Measurements from ENCODE around the gene KIF3A.

Gene KIF3A

DNA sequence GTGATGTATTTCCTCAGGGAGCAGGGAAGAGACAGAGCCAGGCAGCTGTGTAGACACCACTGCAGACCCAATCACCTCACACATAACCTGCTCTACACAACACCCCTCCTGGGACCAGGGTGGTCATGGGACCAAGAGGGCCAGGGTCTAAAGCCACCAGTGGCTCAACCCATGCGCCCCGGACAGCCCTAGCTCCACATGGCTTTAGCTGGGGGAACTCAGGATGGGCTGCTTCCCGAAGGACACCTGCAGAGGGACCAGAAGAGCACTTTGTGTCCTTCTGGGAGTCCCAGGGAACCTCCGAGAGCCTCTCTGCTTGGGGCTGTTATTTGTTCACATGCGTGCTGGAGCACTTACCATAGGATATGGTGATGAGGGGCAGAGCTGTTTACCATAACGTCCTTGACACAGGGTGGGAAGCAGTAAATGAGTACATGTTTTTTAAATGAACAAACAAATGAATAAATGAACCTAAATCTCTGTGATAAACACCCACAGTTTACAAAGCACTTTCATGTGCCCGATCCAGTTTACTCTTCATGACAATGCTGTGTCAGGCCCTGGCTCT is 27.4 kb upstream of the KIF3A start:
- no peak overlapping the region for H3K4me2 ChIP-seq (ENCODE audit: low read length)
- no peak overlapping the region for H3K4me3 ChIP-seq (ENCODE audit: low read depth, low read length)
- H2AFZ ChIP-seq = no peak overlapping the region
- no peaks in the 10 kb centered on the region for H3K27me3 ChIP-seq (ENCODE audit: control insufficient read depth, insufficient read depth, low read length)
- H3K79me2 ChIP-seq = peaks cover 29% of the 10 kb centered on the region
- no peak overlapping the region for H3K27ac ChIP-seq
- H3K4me1 ChIP-seq = peaks cover 3% of the 10 kb centered on the region
- no peaks in the 10 kb centered on the region for H3K36me3 ChIP-seq (ENCODE audit: control insufficient read depth, insufficient read depth, low read length)
- no peak for TF ChIP-seq CTCF (IDR thresholded peaks at IDR 0.05)
- H3K9ac ChIP-seq = no peak overlapping the region
- no peaks in the 10 kb centered on the region for H3K9me3 ChIP-seq (ENCODE audit: control insufficient read depth, low read length)

DNA sequence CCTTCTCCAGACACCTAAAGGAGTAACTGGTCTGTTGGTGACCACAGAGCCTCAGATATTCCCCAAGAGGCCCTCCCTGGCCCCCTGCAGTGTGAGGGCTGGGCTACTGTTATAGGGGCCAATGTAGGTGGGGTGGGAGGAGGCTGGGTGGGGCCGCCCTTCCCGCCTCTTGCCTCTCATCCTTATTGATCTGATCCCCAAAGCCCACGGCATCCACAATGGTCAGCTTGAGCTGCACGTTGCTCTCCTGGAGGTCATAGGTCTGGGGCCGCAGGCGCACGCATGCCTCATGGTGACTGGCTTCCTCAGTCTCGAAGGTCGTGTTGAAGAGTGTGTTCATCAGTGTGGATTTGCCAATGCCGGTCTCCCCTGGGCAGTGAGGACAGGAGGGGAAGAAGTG is 26.7 kb upstream of the KIF3A start:
- no peak overlapping the region for H2AFZ ChIP-seq
- H3K27me3 ChIP-seq (ENCODE audit: control insufficient read depth, insufficient read depth, low read length) = no peaks in the 10 kb centered on the region
- H3K4me2 ChIP-seq (ENCODE audit: low read length) = no peak overlapping the region
- H3K79me2 ChIP-seq = peaks cover 23% of the 10 kb centered on the region
- H3K4me3 ChIP-seq (ENCODE audit: low read depth, low read length) = no peak overlapping the region
- H3K36me3 ChIP-seq (ENCODE audit: control insufficient read depth, insufficient read depth, low read length) = no peaks in the 10 kb centered on the region
- no peak for TF ChIP-seq CTCF (IDR thresholded peaks at IDR 0.05)
- H3K9ac ChIP-seq = no peak overlapping the region
- peaks cover 3% of the 10 kb centered on the region for H3K4me1 ChIP-seq
- H3K9me3 ChIP-seq (ENCODE audit: control insufficient read depth, low read length) = no peaks in the 10 kb centered on the region
- H3K27ac ChIP-seq = no peak overlapping the region

GRCh38 chr5:132763181-132764036 is 26.1 kb upstream of the KIF3A start:
- no peaks in the 10 kb centered on the region for H3K9me3 ChIP-seq (ENCODE audit: control insufficient read depth, low read length)
- H3K79me2 ChIP-seq = peaks cover 16% of the 10 kb centered on the region
- H3K27ac ChIP-seq = no peak overlapping the region
- H3K4me3 ChIP-seq (ENCODE audit: low read depth, low read length) = no peak overlapping the region
- TF ChIP-seq CTCF (IDR thresholded peaks at IDR 0.05) = no peak
- no peak overlapping the region for H2AFZ ChIP-seq
- no peak overlapping the region for H3K4me2 ChIP-seq (ENCODE audit: low read length)
- H3K36me3 ChIP-seq (ENCODE audit: control insufficient read depth, insufficient read depth, low read length) = no peaks in the 10 kb centered on the region
- no peak overlapping the region for H3K9ac ChIP-seq
- H3K27me3 ChIP-seq (ENCODE audit: control insufficient read depth, insufficient read depth, low read length) = no peaks in the 10 kb centered on the region
- H3K4me1 ChIP-seq = peaks cover 3% of the 10 kb centered on the region

DNA sequence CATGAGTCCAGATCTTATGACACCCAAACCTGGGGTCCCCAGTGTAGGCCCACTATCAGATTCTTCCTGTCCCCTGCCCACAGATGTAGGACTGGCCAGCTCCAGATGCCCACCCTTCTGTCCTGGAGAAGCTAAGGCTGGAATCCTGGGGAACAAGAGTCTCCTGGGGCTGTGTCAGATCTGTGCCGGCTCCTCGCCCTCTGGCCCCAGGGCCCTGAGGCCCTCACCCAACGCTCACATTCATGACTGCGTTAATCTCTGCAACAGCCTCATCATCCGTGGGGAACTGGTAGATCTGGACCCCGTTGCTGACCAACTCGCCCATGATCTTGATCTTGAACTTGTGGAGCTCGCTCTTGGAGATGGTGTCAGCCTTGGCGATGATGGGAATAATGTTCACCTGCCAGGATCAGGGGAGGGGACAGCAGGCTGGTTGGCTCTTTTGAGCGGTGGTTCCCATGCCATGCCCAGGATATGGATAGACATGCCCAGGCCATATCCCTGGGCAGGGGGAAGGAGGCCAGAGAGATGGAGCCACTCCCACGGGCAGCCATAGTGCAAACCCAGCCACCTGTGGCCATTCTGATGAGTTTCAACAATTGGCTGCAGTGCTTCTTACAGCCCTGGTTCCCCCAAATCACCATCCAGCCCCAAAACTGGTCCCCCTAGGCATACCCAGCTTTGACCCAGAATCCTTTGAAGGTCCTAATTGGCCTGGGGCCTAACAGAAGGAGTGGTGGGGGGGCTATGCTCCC is 25.1 kb upstream of the KIF3A start:
- no peaks in the 10 kb centered on the region for H3K9me3 ChIP-seq (ENCODE audit: control insufficient read depth, low read length)
- H3K9ac ChIP-seq = no peak overlapping the region
- no peak for TF ChIP-seq CTCF (IDR thresholded peaks at IDR 0.05)
- H3K79me2 ChIP-seq = peaks cover 11% of the 10 kb centered on the region
- no peak overlapping the region for H3K4me2 ChIP-seq (ENCODE audit: low read length)
- H3K27ac ChIP-seq = no peak overlapping the region
- H3K36me3 ChIP-seq (ENCODE audit: control insufficient read depth, insufficient read depth, low read length) = no peaks in the 10 kb centered on the region
- H3K4me1 ChIP-seq = peaks cover 3% of the 10 kb centered on the region
- no peak overlapping the region for H2AFZ ChIP-seq
- no peaks in the 10 kb centered on the region for H3K27me3 ChIP-seq (ENCODE audit: control insufficient read depth, insufficient read depth, low read length)
- no peak overlapping the region for H3K4me3 ChIP-seq (ENCODE audit: low read depth, low read length)

Data from parathyroid adenoma (tissue), 2 donors.